Caco-2 (cell line): Measurements from ENCODE around the gene PARD3B. TPM values are rescaled to one million over a fixed set of nuclear protein-coding genes. Genes with fewer than 3 reads are reported as not detected.

Source experiments
- BruUV-seq: library from RNA; stranded (reverse); fragments of 400-500 nt; replicated peaks from 2 replicates; lab custom pipeline; 2021; lab: Mats Ljungman, UMichigan
- CTCF ChIA-PET: fragments of 300-600 bp; sonication (Branson Sonifier 250); formaldehyde crosslinking; loops from one replicate; lab custom pipeline; 2022; ENCODE audit warnings: antibody characterized with exemption; lab: Charles Lee
- POLR2A ChIA-PET: fragments of 300-600 bp; sonication (Branson Sonifier 250); formaldehyde crosslinking; loops from one replicate; lab custom pipeline; 2022; ENCODE audit warnings: antibody characterized with exemption; lab: Charles Lee
- DNase-seq, 2 experiments: peaks; one replicate each; pipeline versions ENCODE4 v3.0.0 to v3.0.0-alpha.2; 2020 to 2022
- H3K27me3 ChIP-seq: replicated peaks from 2 replicates; pipeline ENCODE4 v1.6.0; 2011; ENCODE audit warnings: low read length; ENCODE audit not compliant: control insufficient read depth, insufficient read depth
- H3K36me3 ChIP-seq: 2 replicates; pipeline ENCODE4 v1.5.1; 2011; ENCODE audit warnings: low read length; ENCODE audit not compliant: control insufficient read depth, insufficient read depth
- H3K4me1 ChIP-seq: fragments of 250-450 bp; sonication (Bioruptor Pico); 2 replicates; pipeline ENCODE4 v1.5.1; 2020; ENCODE audit warnings: mild to moderate bottlenecking
- H3K4me3 ChIP-seq: 2 replicates; pipeline ENCODE4 v1.5.1; 2011; ENCODE audit warnings: low read depth, mild to moderate bottlenecking, control low read depth, low read length
- H3K9me3 ChIP-seq: fragments of 250-450 bp; sonication (Bioruptor Pico); 2 replicates; pipeline ENCODE4 v1.5.1; 2020; ENCODE audit warnings: mild to moderate bottlenecking, moderate library complexity
- H3K27ac Mint-ChIP-seq: one replicate; pipeline ENCODE4 v1.8.0; 2022; ENCODE audit warnings: mixed read lengths; ENCODE audit not compliant: unreplicated experiment
- H3K27me3 Mint-ChIP-seq: one replicate; pipeline ENCODE4 v1.8.0; 2022; ENCODE audit warnings: mixed read lengths; ENCODE audit not compliant: insufficient read depth, unreplicated experiment
- H3K36me3 Mint-ChIP-seq: one replicate; pipeline ENCODE4 v1.8.0; 2022; ENCODE audit warnings: mild to moderate bottlenecking, mixed read lengths; ENCODE audit not compliant: insufficient read depth, unreplicated experiment
- H3K4me1 Mint-ChIP-seq: one replicate; pipeline ENCODE4 v1.8.0; 2022; ENCODE audit warnings: low read depth, mixed read lengths; ENCODE audit not compliant: unreplicated experiment
- H3K4me3 Mint-ChIP-seq: one replicate; pipeline ENCODE4 v1.8.0; 2022; ENCODE audit warnings: mild to moderate bottlenecking, moderate library complexity, mixed read lengths; ENCODE audit not compliant: unreplicated experiment
- H3K9me3 Mint-ChIP-seq: one replicate; pipeline ENCODE4 v1.8.0; 2022; ENCODE audit warnings: mixed read lengths; ENCODE audit not compliant: unreplicated experiment
- intact Hi-C: fragments of 100-400 bp; cut with micrococcal nuclease; formaldehyde crosslinking; loops from one replicate; pipeline ENCODE4 v1.10.0; 2022; ENCODE audit not compliant: unreplicated experiment
- total RNA-seq: library from RNA; stranded (reverse); gene quantifications from 2 replicates; pipeline ENCODE4 v1.2.3, GENCODE V29; 2022
- TF ChIP-seq, protein P1 (sequence below), 2 experiments: fragments of 200-600 bp in 1 of 2; IDR thresholded peaks; 1 replicate in 1 of 2; 2 replicates in 1 of 2; pipeline versions ENCODE4 v1.5.1 to v1.8.0; 2011 to 2022; ENCODE audit warnings: antibody characterized with exemption in 1 of 2, control low read depth in 1 of 2, inconsistent platforms in 1 of 2, low read depth in 1 of 2, low read length in 1 of 2, mild to moderate bottlenecking in 1 of 2, moderate library complexity in 1 of 2; ENCODE audit not compliant: insufficient read depth in 1 of 2, severe bottlenecking in 1 of 2, unreplicated experiment in 1 of 2

Gene PARD3B
- total RNA-seq, 1 experiment from 2014 or later: 68.9 TPM

DNA sequence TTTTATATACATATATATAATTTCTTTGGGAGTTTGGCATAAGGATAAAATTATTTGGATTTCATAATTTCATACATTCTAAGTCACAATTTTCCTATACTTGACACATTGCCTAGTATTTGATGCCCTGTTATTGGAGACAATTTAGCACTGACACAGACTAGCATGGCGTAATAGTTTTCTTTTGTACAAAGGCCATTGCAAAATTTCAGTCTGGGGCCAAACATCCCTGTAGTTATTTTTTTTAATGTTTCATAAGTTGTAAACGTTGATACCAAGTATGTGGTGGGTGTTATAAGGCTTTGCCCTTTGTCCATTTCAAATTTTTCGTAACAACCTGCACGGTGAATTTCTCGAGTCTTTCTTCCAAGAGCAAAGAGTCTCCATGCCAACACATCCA, 1041.4 kb downstream of the PARD3B start:
- intact Hi-C loops: no loop called here
- ChIA-PET CTCF (no interaction called here), POLR2A (no interaction called here)
- DNase-seq: no peak
- peaks cover 6% of the 10 kb centered on the region for H3K36me3 Mint-ChIP-seq
- Histone ChIP-seq H3K9me3 (no peaks in the 10 kb centered on the region), H3K4me1 (no peaks in the 10 kb centered on the region), H3K27me3 (no peaks in the 10 kb centered on the region), H3K36me3 (no peaks in the 10 kb centered on the region), H3K4me3 (no peak overlapping the region)
- no peaks in the 10 kb centered on the region for H3K27me3 Mint-ChIP-seq
- TF ChIP-seq, protein P1, sequence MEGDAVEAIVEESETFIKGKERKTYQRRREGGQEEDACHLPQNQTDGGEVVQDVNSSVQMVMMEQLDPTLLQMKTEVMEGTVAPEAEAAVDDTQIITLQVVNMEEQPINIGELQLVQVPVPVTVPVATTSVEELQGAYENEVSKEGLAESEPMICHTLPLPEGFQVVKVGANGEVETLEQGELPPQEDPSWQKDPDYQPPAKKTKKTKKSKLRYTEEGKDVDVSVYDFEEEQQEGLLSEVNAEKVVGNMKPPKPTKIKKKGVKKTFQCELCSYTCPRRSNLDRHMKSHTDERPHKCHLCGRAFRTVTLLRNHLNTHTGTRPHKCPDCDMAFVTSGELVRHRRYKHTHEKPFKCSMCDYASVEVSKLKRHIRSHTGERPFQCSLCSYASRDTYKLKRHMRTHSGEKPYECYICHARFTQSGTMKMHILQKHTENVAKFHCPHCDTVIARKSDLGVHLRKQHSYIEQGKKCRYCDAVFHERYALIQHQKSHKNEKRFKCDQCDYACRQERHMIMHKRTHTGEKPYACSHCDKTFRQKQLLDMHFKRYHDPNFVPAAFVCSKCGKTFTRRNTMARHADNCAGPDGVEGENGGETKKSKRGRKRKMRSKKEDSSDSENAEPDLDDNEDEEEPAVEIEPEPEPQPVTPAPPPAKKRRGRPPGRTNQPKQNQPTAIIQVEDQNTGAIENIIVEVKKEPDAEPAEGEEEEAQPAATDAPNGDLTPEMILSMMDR (IDR thresholded peaks at IDR 0.05; ENCODE audit: insufficient read depth in 1 of 2, low read depth in 1 of 2, low read length in 1 of 2, severe bottlenecking in 1 of 2, unreplicated experiment in 1 of 2): no peak
- no TSS peak for BruUV-seq
- H3K4me3 Mint-ChIP-seq: no peak overlapping the region
- H3K4me1 Mint-ChIP-seq: no peaks in the 10 kb centered on the region
- no peaks in the 10 kb centered on the region for H3K9me3 Mint-ChIP-seq
- H3K27ac Mint-ChIP-seq: no peak overlapping the region

DNA sequence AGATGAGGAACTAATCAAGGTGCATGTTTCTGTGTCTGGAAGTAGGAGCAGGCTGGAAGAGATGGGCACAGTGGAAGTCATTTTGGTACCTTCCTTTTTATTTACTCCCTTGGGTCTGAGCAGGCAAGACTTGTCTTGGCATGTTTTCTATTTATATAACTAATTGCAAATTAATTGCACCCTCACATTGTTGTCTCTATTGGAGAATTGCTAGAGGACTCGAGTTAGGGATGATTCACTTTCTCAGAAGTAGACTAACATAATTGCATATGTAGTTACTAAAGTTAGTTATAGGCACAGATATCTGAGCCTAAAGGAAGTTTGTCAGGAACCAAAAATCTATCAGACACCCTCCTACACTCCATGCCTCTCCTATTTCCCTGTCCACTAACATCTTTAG, 1044.2 kb downstream of the PARD3B start:
- BruUV-seq: no TSS peak
- intact Hi-C loops: no loop called here
- Mint-ChIP-seq H3K9me3 (no peaks in the 10 kb centered on the region), H3K27ac (no peak overlapping the region), H3K36me3 (no peaks in the 10 kb centered on the region), H3K27me3 (no peaks in the 10 kb centered on the region), H3K4me3 (no peak overlapping the region), H3K4me1 (no peaks in the 10 kb centered on the region)
- H3K36me3 ChIP-seq: no peaks in the 10 kb centered on the region
- H3K27me3 ChIP-seq: no peaks in the 10 kb centered on the region
- H3K4me3 ChIP-seq: no peak overlapping the region
- POLR2A ChIA-PET: no interaction called here
- TF ChIP-seq, protein P1 (IDR thresholded peaks at IDR 0.05; ENCODE audit: insufficient read depth in 1 of 2, low read depth in 1 of 2, low read length in 1 of 2, severe bottlenecking in 1 of 2, unreplicated experiment in 1 of 2): no peak
- no peaks in the 10 kb centered on the region for H3K9me3 ChIP-seq
- CTCF ChIA-PET: no interaction called here
- no peak for DNase-seq
- no peaks in the 10 kb centered on the region for H3K4me1 ChIP-seq

DNA sequence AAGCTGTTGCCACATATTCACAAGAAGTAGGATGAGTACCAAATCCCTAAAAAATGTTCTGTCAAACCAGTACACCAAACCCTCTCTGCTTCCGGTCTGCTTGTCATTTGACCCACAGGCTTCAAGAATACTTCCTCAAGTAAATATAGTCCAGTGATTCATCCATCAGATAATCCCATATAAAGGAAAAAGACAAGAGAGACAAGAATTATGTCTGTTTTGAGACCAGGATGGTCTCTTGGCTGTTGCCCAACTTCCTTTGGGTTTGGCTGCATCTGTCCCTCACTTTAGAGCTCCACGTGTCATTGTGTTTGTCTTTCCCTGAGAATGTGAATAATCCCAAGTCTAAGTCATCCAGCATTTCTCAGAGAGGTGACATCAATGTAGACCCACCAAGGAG, 1045.5 kb downstream of the PARD3B start:
- Histone ChIP-seq H3K27me3 (no peaks in the 10 kb centered on the region), H3K9me3 (no peaks in the 10 kb centered on the region), H3K4me1 (no peaks in the 10 kb centered on the region), H3K4me3 (no peak overlapping the region), H3K36me3 (no peaks in the 10 kb centered on the region)
- ChIA-PET POLR2A (no interaction called here), CTCF (no interaction called here)
- no peaks in the 10 kb centered on the region for H3K9me3 Mint-ChIP-seq
- no peak overlapping the region for H3K27ac Mint-ChIP-seq
- BruUV-seq: no TSS peak
- no peaks in the 10 kb centered on the region for H3K36me3 Mint-ChIP-seq
- no peaks in the 10 kb centered on the region for H3K4me1 Mint-ChIP-seq
- TF ChIP-seq, protein P1 (IDR thresholded peaks at IDR 0.05; ENCODE audit: insufficient read depth in 1 of 2, low read depth in 1 of 2, low read length in 1 of 2, severe bottlenecking in 1 of 2, unreplicated experiment in 1 of 2): no peak
- intact Hi-C loops: no loop called here
- H3K27me3 Mint-ChIP-seq: no peaks in the 10 kb centered on the region
- no peak overlapping the region for H3K4me3 Mint-ChIP-seq
- no peak for DNase-seq
